GM19468 (cell line): Measurements from ENCODE around the gene NFAM1.

Source experiments
- ATAC-seq: cut with Tn5 transposase; IDR thresholded peaks from one replicate; pipeline ENCODE4 v1.9.1; 2021; ENCODE audit warnings: mild to moderate bottlenecking, moderate library complexity, moderate number of reproducible peaks; ENCODE audit not compliant: unreplicated experiment; ENCODE audit errors: extremely low read depth

Gene NFAM1

GRCh38 chr22:42417645-42418305, 14.4 kb downstream of the NFAM1 start:
- ATAC-seq = no peak

- ATAC-seq = no peak
These were observed 15.5 kb downstream of the NFAM1 start for GRCh38 chr22:42416671-42417230.

- ATAC-seq = no peak
These were observed 17.5 kb downstream of the NFAM1 start for GRCh38 chr22:42414565-42415303.

DNA sequence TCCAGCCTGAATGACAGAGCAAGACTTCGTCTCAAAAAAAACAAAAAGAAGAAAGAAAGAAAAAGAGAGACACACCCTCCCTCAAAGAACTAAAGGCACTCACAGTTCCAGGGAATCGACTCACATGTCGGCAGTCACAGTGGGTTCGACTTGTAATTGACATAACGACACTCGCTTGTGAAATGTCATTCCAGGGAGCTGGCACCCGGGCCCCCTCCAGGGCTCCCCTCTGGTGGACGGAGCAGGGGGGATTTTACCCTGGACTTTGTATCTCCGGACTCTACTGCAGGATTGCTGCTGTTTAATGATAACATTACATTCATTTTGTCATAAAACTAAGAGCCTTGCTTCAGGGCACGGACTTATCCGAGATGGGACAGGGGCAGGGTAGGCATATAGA, 18.2 kb downstream of the NFAM1 start:
- ATAC-seq = no peak

DNA sequence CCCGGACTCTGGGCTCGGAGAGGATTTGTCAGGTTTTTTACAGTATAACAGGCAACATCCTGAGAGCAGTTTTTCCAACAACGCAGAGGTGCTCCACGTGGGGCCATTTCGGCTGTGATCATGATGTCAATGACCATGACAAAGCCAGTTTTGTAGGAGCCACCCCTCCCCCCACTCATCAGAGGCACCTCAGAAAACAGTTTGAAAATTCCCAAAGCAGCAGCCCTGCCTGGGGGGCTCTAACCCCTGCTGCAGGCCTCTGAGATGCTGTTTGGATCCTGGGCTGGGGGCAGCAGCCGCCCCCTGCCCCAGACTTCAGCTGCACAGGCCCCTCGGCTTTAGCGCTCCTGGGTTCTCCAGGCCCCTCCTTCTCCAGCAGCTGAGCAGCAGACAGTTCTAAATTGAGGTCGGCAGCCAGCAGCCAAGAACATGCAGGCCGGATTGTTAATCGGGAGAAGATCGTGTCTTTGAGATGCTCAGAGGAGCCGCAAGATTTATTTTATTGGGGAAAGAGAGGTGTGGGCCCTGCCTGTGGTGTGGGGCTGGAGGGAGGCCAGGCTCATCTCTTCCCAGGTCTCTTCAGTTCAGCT, 19.4 kb downstream of the NFAM1 start:
- ATAC-seq = no peak

DNA sequence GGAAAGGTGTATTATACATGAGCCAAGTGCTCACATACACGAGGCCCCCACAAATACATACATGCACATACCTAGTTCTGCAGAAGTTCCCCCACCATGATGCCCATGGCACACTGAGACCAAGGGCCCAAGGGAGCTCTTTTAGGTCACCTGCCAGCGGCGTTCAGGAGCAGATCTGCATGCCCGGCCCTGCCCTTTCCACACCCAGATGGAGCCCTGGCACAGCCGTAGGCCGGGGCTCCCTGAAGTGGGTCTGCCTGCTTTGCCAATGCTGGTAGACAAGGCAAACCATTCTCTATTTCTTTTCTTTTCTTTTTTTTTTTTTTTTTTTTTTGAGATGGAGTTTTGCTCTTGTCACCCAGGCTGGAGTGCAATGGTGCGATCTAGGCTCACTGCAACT, 21.5 kb downstream of the NFAM1 start:
- ATAC-seq = no peak

DNA sequence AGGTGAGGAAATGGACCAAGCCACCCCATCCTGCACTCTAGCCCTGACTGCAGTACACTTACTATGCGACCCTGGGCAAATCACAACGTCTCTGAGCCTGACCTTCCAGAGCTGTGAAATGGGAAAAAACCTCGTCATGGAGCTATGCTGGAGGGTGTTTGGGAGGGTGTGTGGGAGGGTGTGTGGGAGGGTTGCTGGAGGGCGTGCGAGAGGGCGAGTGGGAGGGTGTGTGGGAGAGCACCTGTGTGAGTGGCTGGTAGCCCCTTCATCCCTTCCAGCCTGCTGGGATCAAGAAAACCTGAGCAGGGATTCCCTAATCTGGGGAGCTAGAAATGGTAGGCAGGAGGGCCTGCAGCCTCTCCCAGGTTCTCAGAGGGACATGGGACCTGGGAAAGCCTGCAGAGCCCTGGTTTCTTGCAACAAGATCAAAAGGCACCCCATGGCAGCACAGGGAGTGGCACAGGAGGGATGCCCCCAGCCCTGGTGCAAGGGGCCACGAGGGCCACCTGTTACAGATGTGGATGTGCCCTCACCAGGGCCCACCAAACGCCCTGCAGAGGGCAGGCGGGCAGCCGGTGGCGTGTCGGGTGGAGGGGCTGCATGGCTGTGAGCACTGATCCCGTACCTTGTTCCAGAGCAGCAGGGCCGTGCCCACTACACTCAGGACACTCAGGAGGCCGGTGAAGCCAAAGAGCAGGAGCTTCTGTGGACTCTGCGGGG, 23.2 kb downstream of the NFAM1 start:
- no peak for ATAC-seq

- ATAC-seq = no peak
These were observed 23.9 kb downstream of the NFAM1 start for GRCh38 chr22:42408276-42408675.

DNA sequence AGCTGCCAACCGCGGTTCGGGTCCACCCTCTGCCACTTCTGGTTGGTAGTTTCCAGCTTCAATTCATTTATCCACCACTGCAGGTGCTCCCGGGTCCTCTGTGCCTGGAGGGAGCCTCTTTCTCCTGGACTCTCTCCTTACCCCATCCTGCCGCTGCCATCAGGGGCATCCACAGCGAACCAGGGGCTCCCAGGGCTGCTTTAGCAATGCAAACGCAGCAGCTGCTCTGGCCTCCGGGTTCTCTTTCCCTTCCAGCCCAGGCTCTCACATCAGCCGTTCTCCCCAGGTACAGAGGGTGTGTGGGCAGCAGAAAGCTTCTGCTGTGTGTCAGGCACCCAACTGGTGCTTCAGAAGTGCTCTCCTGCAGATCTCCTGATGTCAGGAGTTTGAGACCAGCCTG, 27.9 kb downstream of the NFAM1 start:
- no peak for ATAC-seq

DNA sequence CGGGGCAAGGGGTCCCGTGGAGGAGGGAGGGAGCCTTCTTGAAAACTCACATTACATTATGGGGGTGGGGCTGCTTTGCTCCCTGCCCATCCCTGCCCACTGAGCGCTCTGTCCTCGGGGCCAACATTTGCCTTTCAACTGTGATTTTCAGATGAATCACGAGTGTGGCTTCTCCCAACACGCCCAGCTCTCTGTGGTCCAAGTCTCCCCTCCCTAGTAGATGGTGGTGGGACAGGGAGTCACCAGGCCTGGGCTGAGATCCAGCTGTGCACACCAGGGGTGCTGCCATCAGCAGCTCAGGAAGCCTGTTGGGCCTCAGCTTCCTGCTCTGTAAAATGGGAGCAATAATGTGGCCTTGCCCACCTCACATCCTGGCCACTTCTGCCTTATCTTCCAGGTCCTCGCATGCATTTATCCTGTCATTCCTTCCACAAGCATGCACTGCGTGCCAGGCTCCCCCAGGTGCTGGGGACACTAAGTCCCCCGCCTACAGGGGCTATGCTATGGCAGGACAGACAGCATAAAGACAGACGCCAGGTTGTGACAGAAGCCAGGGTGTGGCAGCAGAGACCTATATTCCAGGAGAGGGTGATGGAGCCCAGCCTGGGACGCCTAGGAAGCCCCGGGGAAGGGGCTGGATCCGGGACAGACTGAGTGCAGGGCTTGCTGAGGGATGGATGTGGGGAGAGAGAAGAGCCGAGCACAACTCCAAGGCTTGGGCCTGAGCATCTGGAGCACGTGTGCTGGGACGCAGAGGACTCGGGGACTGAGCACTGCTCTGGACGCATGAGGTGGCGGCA, 30.5 kb downstream of the NFAM1 start:
- ATAC-seq = no peak

DNA sequence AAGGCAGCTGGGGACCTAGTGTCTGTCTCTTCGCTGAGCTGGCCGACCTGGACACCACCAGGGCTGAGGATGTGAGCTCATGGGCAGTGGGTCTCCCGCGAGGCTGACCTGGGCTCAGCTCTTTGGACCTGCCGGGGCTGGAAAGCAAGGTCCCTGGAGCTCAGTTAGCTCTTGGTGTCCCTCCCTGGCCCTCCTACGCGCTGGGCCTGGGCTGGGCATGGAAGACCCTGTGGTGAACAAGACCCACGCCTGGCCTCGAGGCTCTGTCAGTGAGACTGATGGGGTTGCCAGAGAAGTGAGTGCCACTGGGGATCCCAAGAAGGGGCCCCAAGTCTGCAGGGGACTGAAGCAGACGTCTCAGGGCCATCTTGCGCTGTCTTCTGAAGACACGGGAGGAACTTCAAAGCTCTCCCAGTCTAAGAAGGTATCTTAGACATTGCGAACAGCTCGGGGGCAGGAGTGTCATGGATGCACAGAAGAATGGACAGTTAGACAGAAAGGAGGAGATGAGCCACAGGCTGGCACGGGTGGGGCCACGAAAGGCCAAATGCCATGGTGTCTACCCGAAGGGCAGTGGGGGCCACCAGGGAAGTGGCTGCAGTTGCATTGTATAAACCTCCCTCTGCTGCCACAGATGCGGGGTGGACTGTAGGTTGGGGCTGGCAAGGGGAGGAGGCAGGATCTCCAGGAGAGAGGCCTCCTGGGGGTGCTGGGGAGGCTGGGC, 31.2 kb downstream of the NFAM1 start:
- no peak for ATAC-seq

- ATAC-seq = no peak
These were observed 32.6 kb downstream of the NFAM1 start for GRCh38 chr22:42399315-42400271.

DNA sequence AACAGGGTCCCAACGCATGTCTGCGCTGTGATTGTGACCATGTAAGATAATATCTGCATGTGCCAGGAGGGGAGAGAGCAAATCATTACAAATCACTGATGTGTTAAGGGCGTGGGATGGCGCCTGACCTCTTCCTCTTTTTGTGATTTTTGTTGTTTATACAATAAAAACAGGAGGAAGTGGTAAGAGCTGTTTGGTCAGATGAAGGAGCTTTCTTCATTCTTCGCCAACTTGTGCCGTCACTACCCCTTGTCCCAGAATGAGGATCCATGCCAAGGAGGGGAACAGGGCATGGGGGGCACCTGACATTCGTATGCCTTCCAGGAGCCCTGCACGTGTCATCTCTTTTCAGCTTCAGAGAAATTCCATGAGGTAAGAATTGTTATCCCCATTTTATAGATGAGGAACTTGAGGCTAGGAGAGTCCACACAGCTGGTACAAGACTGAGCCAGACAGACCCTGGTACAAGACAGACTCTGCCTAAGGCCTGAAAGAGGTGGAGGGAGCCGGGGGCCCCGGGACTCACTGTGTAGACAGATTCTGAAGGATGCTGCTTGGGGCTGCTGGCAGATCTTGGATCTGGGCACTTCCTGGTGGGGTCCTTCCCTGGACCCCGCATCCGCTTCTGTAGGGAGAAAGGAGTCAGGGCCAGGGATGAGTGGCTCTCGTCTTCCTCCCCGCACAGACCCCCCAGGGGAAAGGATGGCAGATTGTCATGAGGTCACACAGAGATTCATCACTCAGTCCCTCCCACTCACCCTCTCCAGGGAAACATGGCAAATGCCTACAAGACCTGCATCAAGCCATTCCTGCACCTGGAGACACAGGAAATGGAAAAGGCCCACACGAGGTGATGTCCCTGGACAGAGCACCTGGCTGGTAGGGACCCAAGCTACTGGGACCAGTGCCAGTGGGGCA, 34.6 kb downstream of the NFAM1 start:
- ATAC-seq = no peak

DNA sequence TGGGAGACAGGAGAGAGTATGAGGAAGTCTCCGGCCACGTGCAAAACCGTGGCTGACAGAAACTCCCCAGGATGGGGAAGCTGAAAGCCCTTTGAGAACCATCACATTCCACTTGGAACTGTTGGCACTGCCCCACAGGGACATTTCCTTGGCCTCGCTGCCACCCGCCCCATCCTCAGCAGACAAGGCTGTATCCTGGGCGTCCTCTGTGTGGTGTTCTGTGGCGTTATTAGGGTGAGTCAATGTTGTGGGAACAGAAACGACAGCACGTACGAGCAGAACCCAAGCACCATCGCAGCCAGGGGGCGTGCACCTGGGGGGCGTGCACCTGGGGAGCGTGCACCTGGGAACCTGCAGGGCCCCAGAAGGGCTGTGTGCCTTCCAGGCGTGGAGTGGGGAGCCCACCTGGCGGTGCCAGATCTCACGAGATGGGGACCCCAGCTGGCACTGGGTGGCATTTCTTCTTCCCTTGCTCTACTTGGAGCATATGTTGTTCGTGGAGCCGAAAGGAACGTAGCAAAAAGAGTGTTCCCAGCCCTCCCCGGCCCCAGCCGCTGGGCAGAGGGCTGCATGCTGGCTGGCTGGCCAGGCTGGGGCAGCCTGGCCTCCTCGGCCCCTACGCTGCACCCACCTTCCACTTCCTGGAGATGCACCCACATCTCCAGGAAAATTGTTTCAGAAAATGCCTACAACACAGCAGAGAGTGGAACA, 35.4 kb downstream of the NFAM1 start:
- no peak for ATAC-seq

DNA sequence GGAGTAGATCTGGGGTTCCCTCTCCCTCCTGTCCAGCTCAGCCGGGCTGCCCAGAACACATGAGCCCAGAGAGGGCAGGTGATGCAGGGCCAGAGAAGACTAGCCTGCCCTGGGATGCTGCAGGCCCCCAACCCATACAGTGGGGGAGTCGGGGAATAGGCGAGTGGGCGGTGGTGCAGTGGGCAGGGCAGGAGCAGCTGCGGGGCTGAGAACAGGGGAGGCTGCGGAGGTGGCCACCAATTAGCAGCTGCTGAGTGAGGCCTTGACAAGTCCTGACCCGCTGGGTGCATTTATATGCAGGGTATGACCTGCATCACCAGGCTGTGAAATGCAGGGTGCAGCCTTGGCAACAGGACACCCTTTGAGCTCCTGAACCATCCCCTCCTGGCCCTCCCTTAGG, 43.1 kb downstream of the NFAM1 start:
- no peak for ATAC-seq

GRCh38 chr22:42388130-42388797, 43.9 kb downstream of the NFAM1 start:
- no peak for ATAC-seq
